Effector CD4-positive, alpha-beta T cell (primary cell): Measurements from ENCODE around the gene OR7D2.
A peak's percentile ranks its signal among the peaks of the same experiment; 100 is the strongest.
"Not testable (repeated sequence)": the region's sequence is repeated elsewhere in the genome, so short reads cannot be mapped to it uniquely, and the experiment has no call there.

ENCODE experiments used
- DNase-seq: peaks from one replicate; pipeline ENCODE4 v3.0.0-alpha.2; 2020
- total RNA-seq: gene quantifications from one replicate; lab custom pipeline; 2026; lab: John Stamatoyannopoulos, UW

The OR7D2 gene
- 2.6 reads per million, percentile 8 among the genes with 10 or more reads in this experiment for total RNA-seq

DNA sequence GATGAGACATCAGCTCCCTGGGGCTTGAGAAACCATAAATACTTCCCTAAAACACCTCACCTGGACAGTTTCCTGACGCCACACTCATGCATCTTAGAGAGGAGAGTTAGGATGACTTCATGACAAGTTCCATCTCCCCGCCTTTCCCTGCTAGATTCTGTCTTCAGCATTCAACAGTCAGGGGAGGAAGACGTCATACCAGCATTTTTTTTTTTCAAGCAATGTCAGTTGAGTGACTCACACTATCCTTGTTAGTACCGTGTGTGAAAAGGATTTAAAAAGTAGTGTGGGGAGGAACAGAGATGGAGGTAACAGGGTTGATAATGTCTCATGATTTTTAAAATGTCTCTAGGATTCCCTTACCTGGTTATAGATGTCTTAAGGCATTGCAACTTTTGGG, at the start of gene OR7D2:
OR7D2 (plus strand) TSS at position 79 of the 400 bp plus-strand sequence. CDS start 6,803 bp downstream, outside the sequence.
- DNase-seq, result no peak

DNA sequence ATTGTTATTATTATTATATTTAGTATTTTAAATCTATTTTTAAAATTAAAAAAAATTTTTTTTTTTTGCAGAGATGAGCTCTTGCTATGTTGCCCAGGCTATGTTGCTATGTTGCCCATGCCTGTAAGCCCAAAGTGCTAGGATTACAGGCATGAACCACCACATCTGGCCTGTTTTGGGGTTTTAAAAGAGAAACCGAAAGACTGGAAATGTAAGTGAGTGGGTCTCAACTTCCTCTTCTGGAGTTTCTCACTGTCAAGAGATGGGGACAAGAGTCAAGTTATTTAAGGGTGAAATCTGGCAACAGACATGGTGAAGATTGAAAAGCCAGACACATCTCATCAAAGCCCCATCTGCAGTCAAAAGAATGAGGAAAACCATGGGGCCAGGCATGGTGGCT, 47.8 kb upstream of the OR7D2 start:
- DNase-seq, result no peak

DNA sequence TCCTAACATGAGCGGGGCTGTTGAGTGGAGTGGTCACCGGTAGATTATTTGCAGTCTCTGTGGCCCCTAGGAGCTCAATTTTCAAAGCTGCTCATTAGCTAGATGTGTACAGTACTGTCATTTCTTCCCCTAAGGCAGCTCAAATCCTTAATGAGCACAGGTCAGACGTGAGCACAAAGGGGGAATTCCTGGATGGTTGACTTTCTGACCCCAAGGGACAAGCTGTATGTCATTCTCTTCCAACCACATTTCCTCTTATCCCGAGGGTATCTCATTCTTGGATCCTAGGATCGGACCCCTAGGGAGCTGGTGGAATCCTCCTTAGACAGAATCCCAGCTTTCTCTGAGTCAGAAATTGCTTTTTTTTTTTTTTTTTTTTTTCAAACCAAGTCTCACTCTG, 46.4 kb upstream of the OR7D2 start:
- DNase-seq, result no peak

DNA sequence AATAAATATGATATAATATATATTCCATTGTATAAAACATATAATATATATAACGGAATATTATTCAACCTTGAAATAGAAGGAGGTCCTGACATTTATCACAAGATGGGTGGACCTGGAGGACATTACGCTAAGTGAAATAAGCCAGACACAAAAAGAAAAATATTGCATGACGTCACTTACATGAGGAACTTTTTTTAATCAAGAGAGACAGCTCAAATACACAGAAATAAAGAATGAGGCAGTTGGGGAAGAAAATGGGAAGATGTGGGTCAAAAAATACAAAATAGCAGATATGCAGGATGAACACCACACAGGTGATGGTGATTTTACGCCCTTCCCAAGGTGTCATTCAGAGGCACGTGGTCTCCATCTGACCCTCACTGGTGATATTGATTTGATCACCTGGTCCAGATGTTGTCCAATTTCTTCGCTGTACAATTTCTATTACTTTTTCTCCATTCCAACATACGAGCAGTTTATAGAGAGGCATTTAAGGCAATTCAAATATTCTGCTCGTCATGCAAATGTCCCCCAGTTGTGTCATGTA, 39.1 kb upstream of the OR7D2 start:
- no peak for DNase-seq

DNA sequence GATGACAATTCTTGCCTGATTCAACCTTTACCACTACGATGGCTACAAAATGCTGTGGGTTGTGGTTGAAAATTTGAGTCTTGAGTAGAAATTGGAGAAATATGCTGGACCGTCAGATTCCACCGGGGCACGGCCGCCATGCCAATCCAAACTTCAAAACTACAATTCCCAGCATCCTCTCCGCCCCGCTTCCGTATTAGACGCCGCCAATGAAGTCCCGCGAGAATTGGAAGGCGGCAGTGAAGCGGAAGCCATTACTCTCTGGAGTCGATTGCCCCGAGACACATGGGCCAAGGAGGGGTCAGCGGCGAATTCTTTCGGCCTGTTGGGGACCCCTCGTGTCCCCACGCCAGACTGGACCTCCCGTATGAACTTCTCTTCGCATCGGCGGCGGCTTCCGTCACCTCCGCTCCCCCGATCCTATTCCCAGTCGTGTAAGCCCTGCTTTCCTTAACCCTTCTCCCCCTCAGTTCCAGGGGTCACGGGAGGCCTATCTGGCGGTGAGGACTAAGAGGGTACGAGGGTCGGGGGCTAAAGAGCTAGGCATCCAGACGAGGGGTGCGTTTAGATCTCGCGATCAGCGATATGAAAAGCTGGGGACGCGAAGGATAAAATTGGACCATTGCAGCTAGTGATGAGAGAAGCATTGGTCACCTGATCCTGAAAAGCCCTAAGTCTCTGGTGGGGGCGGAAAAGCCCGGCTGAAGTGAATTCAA, 38.5 kb upstream of the OR7D2 start, which contains the start of gene ZNF317:
ZNF317 (plus strand) TSS at position 239 of the 716 bp plus-strand sequence. CDS start 15,620 bp downstream, outside the sequence.
- DNase-seq, result peak; percentile 90

DNA sequence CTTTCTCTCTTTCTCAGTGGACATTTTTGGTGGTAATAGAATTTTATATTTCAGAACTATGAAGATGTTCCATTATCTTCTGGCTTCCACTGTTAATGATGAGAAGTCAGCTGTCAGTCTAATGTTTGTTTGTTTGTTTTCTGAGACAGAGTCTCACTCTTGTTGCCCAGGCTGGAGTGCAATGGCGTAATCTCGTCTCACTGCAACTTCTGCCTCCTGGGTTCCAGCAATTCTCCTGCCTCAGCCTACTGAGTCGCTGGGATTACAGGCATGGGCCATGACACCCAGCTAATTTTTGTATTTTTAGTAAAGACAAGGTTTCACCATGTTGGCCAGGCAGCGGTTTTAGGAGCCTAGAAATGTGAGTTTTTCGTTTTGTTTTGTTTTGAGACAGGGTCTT, 33.9 kb upstream of the OR7D2 start:
- DNase-seq, result no peak

DNA sequence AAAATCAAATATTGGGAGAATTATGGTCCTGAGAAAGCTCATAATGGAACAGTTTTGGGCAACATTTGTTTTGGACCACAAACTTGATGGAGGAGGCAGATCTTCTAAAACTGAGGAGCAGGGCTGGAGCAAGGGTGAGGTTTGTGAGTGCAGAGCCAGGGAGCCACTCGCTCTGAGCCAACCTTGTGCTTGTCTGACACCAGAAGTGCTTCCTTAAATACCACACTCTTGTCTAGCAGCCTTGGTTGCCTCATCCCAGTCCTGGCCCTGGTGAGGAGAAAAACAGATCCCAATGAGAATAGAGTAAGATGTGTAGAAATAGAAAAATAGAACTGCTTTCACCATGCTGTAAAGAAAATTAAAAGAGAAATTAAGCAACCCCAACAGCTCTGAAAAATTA, 31.9 kb upstream of the OR7D2 start:
- DNase-seq, result no peak

DNA sequence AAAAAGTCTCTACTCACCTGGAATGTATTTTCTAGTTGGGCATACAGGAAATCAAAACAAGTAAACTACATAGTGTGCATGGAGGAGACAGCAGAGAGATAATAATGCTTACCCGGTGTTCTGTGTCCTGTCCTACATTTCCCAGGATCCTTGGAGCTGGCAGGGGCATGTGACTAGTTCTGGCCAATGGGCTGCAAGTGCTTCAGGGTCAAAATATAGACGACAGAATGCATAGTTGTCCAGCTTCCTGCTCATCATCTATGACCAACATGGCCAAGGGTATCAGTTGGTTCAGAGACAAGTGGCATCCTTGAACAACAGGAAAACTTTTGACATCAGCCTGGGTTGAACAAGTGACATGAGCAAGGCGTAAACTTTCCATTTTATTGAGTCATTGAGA, 30.1 kb upstream of the OR7D2 start:
- no peak for DNase-seq

DNA sequence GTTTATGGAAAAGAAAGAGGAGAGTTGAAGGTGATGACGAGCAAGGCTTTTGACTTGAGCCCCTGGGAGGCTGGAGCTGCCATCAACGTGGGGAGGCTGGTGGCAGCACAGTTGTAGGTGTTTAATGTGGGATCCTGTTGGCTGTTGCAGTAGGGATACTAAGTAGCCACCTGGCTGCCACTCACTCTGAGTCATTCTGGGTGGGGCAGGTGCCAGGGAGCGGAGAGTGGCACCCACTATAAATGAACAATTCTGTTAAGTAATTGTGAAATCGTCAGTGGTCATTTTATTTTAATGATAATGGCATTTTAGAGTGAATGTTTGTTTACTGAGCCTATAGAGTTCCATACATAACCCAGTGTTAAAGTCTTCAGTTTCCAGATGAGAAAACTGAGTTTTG, 28.8 kb upstream of the OR7D2 start:
- no peak for DNase-seq

DNA sequence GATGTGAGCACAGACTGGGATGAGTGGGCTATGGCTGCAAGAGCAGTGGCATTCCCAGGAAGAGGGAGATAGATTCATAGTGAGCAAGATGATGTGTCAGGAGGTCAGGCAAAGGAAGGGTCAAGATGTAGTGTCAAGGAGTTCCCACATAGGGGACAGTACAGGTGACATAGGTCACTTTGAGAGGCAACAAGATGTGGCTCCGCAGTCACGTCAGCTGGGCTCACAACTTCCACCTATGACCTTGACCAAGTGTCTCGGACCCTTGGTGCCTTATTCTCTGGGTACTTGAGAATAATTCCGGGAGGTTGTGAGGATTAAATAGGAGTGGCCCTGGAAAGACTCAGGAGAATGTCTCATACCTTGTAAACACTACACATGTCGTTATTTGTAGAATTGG, 28.1 kb upstream of the OR7D2 start:
- no peak for DNase-seq

DNA sequence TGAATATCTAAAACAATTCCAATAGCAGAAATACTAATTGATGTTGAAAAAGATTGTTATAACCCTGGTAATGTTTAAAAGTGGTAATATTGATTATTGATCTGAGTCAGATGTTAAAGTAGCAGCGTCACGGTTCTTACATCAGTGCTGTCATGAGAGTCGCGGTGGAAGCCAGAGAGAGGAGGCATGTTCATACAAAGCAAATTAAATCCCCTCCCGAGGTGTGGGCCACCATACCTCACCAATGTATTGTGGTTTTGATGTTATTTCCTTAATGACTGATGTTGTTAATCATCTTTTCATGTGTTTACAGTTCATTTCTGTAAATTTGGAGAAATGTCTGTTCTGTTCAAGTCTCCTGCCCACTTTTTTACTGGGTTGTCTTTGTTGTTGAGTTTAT, 27.4 kb upstream of the OR7D2 start:
- no peak for DNase-seq

DNA sequence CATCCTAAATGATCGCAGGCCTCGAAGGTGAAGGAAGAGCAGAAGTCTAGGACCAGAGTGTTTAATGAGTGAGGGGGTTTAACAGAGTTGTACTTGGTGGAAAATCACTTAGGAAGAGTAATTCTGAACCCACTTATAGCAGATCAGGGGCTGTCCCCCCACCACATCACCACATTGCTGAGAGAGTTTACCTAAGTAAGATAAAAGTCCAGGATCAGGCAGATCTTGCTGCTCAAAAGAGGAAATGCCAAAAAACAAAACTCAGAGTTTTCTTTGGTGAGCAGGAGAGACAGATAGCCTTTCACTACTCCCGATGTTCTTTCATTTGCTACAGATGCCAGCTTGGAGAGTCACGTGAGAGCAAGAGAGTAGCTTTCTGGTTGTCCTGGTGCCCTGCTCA, 23.2 kb upstream of the OR7D2 start:
- DNase-seq, result no peak

DNA sequence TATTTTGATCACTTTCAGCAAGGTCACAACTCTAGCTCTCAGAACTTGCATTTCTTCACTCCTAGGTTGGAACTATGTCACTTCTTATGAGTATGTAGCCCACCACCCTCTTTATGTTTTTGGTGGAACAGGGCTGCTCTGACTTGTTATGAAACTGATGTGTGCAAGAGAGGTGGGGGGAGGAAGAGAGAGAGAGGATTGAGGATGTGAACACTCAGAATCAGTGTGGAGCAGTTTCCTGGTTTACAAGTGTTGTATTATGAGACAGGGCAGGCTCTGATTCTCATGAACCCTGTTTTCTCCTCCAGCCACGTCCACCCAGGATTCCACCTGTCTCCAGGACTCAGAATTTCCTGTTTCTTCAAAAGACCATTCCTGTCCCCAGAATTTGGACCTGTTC, 22.5 kb upstream of the OR7D2 start:
- DNase-seq, result no peak

DNA sequence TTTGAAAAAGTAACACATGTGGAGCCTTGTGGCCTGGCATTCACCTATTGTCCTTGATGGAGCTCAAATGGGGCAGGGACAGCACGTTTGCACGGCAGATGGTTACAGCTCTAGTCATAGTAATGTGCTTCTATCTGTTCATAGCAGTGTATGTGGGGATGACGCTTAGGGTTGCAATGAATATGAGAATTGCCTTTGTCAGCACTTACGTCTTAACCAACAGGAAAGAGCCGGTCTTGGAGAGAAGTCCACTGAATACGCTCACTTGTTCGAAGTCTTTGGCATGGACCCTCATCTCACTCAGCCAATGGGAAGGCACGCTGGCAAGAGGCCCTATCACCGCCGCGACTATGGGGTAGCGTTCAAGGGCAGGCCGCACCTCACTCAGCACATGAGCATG, 18.9 kb upstream of the OR7D2 start:
- DNase-seq, result no peak

DNA sequence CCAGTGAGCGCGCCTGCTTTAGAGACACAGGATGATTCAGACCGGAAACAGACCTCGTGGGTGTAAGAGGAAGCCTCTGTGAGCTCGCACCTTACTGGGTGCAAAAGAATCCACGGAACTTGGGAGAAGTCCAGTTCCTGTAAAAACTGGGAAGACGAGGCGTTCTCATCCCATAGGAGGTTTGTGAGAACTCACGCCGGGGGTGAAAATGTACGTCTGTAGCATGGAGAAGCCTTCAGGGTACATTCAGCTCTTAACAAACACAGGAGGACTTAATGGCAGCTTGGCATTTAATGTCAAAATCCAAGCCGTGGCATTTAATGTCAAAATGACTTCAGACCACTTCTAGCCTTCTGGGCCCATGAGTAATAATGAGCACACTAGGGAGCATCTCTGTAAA, 17.4 kb upstream of the OR7D2 start:
- no peak for DNase-seq

DNA sequence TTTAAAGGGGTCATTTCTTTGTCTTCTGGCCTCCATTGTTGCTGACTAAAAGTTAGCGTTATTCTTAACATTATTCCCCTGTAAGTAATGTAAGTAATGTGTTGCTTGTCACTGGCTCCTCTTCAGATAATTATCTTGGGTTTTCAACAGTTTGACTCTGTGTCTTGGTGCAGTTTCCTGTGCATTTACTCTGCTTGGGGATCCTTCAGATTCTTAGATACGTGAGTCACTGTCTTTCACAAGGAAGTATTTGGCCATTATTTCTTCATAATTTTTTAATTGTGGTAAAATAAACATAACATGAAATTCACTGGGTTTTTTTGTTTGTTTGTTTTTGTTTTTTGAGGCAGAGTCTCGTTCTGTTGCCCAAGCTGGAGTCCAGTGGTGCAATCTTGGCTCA, 13.5 kb upstream of the OR7D2 start:
- DNase-seq, result no peak

DNA sequence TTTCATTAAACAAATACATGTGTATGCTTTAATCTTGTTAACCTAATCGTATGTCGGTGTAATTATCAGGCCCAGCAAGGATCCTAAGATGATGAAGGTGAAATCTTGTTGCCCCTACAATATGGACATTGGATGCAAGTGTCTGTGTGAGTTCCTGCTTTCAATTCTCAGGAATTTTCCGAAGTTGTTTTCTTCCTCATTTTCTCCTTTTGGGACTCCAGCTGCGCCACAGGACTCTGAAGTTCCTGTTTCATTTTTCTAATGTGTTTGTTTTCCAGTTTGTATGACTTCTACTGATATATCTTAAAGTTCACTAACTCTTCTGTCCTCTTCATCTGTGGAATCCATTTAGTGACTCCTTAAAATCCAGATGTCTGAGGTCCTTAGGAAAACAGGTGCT, 11.9 kb upstream of the OR7D2 start:
- no peak for DNase-seq

DNA sequence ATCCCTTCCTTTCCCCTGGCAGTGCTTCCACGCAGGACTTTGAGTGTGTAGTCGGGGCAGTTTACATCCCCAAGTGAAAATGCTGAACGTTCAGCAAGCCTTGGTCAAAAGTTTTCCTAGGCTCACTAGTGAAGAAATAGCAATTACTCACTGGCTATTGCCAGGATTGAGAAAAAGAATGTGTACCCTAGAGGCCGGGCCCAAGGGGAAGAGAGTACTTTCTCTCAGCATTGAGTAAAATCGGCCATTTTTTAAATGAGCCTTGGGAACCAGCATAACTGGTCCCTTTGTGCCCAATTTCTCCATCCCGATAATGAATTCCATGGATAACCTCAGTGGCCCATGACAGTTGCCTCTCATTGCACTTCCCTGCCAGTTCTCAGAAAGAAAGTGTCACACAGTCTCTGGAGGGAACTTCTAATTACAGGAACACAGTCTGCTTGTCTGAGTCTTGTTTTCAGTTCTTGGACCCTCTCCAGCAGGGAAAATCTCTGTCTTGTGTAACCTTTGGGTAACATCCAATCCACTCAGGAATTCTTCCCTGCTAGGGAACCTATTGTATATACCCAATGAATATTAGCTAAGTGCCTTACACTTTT, 7.3 kb upstream of the OR7D2 start:
- DNase-seq, result no peak

DNA sequence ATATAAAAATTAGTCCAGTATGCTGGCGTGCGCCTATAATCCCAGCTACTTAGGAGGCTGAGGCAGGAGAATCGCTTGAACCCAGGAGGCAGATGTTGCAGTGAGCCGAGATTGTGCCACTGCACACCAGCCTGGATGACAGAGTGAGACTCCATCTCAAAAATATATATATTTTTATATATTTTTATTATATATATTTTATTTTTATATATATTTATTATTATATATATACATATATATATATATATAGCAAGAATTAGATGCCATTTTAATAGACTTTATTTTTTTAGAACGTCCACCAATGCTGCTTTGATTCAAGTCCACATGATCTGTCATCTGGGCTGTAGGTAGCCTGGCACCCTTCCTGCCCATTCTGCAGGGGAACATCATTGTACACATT, 3.5 kb upstream of the OR7D2 start:
- DNase-seq, result no peak

DNA sequence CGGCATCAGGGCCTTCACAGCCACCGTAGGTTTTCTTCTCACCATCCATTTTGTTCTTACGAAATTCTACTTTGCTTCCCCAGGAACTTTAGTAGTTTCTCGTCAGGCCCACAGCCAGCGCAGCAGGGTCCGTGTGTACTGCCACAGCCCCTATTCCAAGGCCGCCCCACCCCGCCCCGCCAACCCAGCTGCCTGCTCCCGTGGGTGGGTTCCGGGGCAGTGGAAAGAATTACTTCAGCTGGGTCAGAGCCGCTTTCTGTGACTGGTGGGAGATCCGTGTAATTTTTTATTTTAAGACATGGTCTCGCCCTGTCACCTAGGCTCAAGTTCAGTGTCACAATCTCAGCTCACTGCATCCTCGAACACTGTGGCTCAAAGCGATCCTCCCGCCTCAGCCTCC, 4.2 kb downstream of the OR7D2 start:
- no peak for DNase-seq

DNA sequence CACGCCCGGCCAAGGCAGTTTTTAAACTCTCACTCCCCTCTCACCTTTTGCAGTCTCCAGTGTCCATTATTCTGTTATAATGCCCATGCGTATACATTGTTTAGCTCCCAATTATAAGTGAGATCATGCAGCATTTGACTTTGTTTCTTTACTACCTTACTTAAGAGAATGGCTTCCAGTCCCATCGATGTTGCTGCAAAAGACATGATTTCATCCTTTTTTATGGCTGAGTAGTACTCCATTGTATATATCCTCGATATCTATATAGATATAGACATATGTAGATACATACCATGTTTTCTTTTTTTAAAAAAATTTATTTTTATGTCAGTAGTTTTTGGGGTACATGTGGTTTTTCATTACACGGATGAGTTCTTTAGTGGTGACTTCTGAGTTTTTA, 8.4 kb downstream of the OR7D2 start:
- DNase-seq, result no peak

DNA sequence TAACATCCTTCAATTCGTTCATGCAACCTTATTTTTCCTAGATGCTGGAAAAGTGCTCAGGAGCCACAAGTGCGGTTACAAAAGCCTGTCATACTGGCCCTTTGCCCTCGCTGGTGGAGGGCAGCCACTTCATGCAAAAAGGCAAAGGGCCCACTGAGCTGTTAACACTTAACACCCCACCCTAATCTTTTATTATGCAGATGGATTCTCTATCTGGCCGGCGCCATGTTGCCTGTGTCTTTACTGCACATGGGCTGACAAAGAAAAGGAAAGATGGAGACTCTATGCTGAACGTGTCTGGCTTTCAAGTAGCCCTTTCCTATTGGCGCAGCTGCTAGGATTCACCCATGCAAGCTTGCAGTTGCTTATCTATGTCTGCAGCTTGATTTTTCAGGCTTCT, 10.8 kb downstream of the OR7D2 start:
- no peak for DNase-seq

DNA sequence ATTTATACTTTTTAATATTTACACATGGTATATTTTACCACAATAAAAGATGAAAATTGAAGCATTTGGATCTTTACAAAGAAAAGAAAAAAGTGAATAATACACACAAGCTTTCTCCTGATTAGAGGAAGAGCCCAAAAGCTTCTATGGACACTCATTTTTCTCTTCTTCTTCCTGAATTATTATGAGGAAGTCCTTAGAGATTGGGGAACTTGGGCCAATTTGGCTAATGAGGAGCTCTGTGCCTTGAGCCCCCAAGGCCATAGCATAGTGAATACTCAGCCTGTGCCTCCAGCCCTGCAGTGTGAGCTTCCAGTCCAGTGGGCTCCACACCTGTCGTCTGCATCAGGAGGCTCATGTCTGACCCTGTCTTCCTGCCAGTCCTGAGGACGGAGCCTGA, 19.3 kb downstream of the OR7D2 start:
- not testable (repeated sequence) for DNase-seq

DNA sequence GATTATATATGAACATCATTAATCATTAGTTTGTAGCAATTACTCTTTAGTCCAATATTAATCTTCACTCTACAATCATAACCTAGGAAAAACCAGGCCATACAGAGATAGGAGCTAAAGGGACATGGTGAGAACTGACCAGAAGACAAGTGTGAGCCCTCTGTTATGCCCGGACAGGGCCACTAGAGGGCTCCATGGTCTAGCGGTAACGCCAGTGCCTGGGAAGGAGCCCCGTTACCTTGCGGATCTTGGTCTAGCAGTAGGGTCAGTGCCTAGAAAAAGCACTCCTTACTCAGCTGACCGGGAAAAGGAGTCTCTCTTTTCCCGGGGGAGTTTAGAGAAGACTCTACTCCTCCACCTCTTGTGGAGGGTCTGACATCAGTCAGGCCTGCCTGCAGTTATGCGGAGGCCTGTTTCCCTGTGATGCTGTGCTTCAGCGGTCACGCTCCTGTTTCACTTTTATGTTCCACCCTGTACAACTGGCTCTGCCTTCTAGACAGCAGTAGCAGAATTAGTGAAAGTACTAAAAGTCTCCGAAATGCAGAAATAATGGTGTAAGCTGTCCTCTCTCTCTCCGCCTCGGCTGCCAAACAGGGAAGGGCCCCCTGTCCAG, 26.8 kb downstream of the OR7D2 start:
- DNase-seq, result peak; percentile 53
